HL-60 (cell line): ENCODE data around the gene SDF2.
A peak's percentile ranks its signal among the peaks of the same experiment; 100 is the strongest.
"Not testable (repeated sequence)": the region's sequence is repeated elsewhere in the genome, so short reads cannot be mapped to it uniquely, and the experiment has no call there.

ENCODE experiments used
- DNase-seq, 2 experiments: peaks; one replicate each; pipeline ENCODE4 v3.0.0-alpha.2; 2010 to 2020; ENCODE audit warnings: low read depth in 1 of 2, low spot score in 1 of 2
- H3K27ac ChIP-seq: fragments of 250-450 bp; sonication (Bioruptor Pico); replicated peaks from 2 replicates; pipeline ENCODE4 v1.5.1; 2020; ENCODE audit warnings: mild to moderate bottlenecking, moderate library complexity
- H3K27me3 ChIP-seq: fragments of 250-450 bp; sonication (Bioruptor Pico); 2 replicates; pipeline ENCODE4 v1.5.1; 2021; ENCODE audit warnings: mild to moderate bottlenecking, moderate library complexity; ENCODE audit not compliant: insufficient read depth, poor library complexity, severe bottlenecking
- H3K4me3 ChIP-seq: replicated peaks from 2 replicates; pipeline ENCODE4 v1.5.1; 2011; ENCODE audit warnings: mild to moderate bottlenecking, control low read depth, low read length; ENCODE audit not compliant: insufficient read depth
- GABPA ChIP-seq: IDR thresholded peaks from 2 replicates; pipeline ENCODE4 v1.6.1; 2012; ENCODE audit warnings: low read depth
- POLR2AphosphoS5 ChIP-seq: IDR thresholded peaks from 2 replicates; pipeline ENCODE4 v1.6.1; 2012; ENCODE audit warnings: low read depth
- SPI1 ChIP-seq: IDR thresholded peaks from 2 replicates; pipeline ENCODE4 v1.6.1; 2012; ENCODE audit warnings: low read depth, mild to moderate bottlenecking, borderline replicate concordance
- TF ChIP-seq, protein P1 (sequence below): IDR thresholded peaks from 2 replicates; pipeline ENCODE4 v1.6.1; 2012; ENCODE audit warnings: low read depth; ENCODE audit not compliant: insufficient replicate concordance
- TF ChIP-seq, protein P2 (sequence below): IDR thresholded peaks from one replicate; pipeline ENCODE4 v1.5.1; 2011; ENCODE audit warnings: low read length, control low read depth, inconsistent platforms; ENCODE audit not compliant: insufficient read depth

SDF2 gene

DNA sequence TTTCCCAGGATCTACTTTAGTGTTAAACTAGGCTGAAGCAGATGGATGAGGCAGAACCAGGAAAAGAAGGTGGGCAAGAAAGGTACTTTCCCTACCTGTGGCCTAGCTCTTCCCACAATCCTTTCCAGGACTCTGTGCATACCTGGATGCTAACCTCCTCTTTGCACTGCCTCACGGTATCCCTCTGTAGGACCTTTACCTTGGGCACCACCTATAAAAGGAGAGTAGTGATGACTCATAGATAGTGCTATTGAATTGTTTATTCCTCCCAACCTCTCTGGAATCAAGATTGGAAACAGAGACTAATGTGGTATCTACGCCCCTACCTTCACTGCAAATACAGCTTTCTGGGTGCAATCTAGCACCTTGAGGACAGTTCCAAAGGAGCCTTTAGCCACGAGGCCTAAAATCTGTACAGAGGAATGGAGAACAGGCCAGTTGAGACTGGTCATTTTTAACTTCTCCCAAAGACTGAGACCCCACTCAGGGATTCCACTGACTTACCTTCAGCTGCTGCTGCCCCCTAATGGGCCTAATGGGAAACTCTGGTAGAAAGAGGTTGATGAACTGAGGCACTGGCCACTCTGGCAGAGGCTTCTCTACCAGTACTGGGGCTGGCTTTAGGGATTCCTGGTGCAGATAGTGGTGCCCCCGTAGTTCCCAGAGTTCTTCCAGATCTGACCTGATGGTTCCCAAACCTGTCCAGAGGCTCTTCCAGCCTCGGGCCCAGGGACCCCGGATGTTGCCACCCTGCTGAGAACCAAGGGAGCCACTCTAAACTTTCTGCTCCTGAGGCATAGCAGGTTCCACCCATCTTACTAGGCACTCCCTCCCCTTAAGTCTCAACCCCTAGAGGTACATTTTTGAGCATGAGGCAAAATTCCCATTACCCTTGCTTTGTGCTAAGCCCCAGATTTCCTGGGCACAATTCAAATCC, 48.5 kb downstream of the SDF2 start:
- Histone ChIP-seq H3K27me3 (no peaks in the 10 kb centered on the region), H3K27ac (no peak overlapping the region), H3K4me3 (no peak overlapping the region)
- DNase-seq = no peak
- TF ChIP-seq, protein P1, sequence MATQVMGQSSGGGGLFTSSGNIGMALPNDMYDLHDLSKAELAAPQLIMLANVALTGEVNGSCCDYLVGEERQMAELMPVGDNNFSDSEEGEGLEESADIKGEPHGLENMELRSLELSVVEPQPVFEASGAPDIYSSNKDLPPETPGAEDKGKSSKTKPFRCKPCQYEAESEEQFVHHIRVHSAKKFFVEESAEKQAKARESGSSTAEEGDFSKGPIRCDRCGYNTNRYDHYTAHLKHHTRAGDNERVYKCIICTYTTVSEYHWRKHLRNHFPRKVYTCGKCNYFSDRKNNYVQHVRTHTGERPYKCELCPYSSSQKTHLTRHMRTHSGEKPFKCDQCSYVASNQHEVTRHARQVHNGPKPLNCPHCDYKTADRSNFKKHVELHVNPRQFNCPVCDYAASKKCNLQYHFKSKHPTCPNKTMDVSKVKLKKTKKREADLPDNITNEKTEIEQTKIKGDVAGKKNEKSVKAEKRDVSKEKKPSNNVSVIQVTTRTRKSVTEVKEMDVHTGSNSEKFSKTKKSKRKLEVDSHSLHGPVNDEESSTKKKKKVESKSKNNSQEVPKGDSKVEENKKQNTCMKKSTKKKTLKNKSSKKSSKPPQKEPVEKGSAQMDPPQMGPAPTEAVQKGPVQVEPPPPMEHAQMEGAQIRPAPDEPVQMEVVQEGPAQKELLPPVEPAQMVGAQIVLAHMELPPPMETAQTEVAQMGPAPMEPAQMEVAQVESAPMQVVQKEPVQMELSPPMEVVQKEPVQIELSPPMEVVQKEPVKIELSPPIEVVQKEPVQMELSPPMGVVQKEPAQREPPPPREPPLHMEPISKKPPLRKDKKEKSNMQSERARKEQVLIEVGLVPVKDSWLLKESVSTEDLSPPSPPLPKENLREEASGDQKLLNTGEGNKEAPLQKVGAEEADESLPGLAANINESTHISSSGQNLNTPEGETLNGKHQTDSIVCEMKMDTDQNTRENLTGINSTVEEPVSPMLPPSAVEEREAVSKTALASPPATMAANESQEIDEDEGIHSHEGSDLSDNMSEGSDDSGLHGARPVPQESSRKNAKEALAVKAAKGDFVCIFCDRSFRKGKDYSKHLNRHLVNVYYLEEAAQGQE = no peak
- no peak for TF ChIP-seq GABPA
- TF ChIP-seq, protein P2, sequence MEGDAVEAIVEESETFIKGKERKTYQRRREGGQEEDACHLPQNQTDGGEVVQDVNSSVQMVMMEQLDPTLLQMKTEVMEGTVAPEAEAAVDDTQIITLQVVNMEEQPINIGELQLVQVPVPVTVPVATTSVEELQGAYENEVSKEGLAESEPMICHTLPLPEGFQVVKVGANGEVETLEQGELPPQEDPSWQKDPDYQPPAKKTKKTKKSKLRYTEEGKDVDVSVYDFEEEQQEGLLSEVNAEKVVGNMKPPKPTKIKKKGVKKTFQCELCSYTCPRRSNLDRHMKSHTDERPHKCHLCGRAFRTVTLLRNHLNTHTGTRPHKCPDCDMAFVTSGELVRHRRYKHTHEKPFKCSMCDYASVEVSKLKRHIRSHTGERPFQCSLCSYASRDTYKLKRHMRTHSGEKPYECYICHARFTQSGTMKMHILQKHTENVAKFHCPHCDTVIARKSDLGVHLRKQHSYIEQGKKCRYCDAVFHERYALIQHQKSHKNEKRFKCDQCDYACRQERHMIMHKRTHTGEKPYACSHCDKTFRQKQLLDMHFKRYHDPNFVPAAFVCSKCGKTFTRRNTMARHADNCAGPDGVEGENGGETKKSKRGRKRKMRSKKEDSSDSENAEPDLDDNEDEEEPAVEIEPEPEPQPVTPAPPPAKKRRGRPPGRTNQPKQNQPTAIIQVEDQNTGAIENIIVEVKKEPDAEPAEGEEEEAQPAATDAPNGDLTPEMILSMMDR = no peak
- no peak for TF ChIP-seq POLR2AphosphoS5
- no peak for TF ChIP-seq SPI1

DNA sequence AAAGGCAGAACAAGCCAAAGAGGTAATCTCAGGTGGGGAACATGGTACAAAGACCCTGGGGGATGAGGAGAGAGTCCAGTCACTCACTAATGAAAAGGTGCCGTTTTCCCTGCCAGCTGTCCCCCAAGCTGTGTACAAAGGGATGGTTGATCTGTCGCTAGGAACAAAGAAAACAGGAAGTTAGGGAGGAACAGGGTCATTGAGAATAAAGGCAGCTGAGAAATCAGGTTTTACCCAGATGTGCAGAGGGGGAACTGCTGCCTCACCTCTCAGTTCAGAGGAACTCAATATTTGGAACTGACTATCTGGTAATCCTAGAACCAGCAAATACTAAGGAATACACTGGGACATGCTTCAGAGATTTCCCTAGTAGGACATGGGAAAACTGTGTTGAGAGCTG, 49.2 kb downstream of the SDF2 start:
- H3K27ac ChIP-seq = no peak overlapping the region
- no peak for TF ChIP-seq GABPA
- TF ChIP-seq POLR2AphosphoS5 = no peak
- TF ChIP-seq SPI1 = peak; percentile 47; the same call in 1 of the 2 replicates
- TF ChIP-seq, protein P1 = no peak
- TF ChIP-seq, protein P2 = no peak
- no peaks in the 10 kb centered on the region for H3K27me3 ChIP-seq
- DNase-seq = peak in 1 of 2 experiments; percentile 30
- no peak overlapping the region for H3K4me3 ChIP-seq

DNA sequence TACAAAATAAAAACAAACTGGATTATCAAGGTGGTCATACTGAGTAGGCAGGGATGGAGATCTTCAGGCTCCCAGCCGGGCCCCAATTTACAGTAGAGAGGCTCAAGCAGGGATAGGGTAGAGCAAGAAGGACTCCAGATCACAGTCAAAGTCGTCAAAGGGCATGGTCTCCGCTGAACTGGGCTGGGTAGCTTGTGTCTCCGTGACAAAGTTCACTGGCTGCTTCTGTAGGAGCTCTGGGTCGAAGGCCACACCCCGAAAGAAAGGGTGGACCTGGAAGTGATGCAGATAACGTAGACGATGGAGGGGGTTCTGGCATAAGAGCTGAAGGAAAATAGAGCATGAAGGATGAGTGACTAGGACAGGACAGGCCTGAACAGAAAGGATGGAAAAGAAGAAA, 51.3 kb downstream of the SDF2 start:
- no peak overlapping the region for H3K4me3 ChIP-seq
- no peak overlapping the region for H3K27ac ChIP-seq
- TF ChIP-seq, protein P2 = no peak
- TF ChIP-seq GABPA = no peak
- no peak for TF ChIP-seq SPI1
- no peak for TF ChIP-seq POLR2AphosphoS5
- TF ChIP-seq, protein P1 = no peak
- no peak for DNase-seq
- no peaks in the 10 kb centered on the region for H3K27me3 ChIP-seq

DNA sequence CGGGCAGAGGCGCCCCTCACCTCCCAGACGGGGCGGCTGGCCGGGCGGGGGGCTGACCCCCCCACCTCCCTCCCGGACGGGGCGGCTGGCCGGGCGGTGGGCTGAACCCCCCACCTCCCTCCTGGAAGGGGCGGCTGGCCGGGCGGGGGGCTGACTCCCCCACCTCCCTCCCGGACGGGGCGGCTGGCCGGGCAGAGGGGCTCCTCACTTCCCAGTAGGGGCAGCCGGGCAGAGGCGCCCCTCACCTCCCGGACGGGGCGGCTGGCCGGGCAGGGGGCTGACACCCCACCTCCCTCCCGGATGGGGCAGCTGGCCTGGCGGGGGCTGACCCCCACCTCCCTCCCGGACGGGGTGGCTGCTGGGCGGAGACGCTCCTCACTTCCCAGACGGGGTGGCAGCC, 57.7 kb downstream of the SDF2 start:
- H3K27ac ChIP-seq, DNase-seq, H3K27me3 ChIP-seq, H3K4me3 ChIP-seq: not testable (repeated sequence)
